Adipose tissue (tissue), 3 donors: ENCODE measurements around the gene CDC37. TPM values are rescaled to one million over a fixed set of nuclear protein-coding genes. Genes with fewer than 3 reads are reported as not detected.
"Not testable (repeated sequence)": the region's sequence is repeated elsewhere in the genome, so short reads cannot be mapped to it uniquely, and the experiment has no call there.

ENCODE experiments used
- H3K27ac ChIP-seq: one replicate; pipeline ENCODE4 v1.5.1; 2013; ENCODE audit warnings: low read depth, low read length
- WGBS, 3 donors: extraction: QIAGEN DNeasy Blood & Tissue Kit; methylation state at CpG; one replicate each; pipeline ENCODE4 v1.1.7; 2013; 5-methylcytosine and 5-hydroxymethylcytosine counted together
- polyA plus RNA-seq, 3 donors: library from polyadenylated mRNA; stranded (reverse); fragments of 200-250 nt; gene quantifications; one replicate each; pipeline ENCODE4 v1.2.3, GENCODE V29; 2013
- donor health status: healthy with polysubstance abuse.
- donor health status: Bipolar disorder and iron deficiency.
- donor health status: healthy.

CDC37 gene
- polyA plus RNA-seq, 3 donors = 99.7 to 305 (median 272) TPM

DNA sequence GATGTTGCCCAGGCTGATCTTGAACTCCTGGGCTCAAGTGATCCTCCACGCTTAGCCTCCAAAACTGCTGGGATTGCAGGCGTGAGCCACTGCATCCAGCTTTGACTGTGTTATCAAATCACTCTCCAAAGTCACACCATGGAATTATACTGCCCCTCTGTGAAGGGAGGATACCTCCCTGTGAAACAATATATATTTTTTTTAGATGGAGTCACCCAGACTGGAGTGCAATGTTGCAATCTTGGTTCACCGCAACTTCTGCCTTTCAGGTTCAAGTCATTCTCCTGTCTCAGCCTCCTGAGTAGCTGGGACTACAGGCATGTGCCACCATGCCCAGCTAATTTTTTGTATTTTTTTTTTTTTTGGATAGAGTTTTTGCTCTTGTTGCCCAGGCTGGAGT, 30.7 kb downstream of the CDC37 start:
- no peak overlapping the region for H3K27ac ChIP-seq
- WGBS, 3 donors = 70 to 93% (median 92%) methylated on average over 3 of the region's 3 CpGs

DNA sequence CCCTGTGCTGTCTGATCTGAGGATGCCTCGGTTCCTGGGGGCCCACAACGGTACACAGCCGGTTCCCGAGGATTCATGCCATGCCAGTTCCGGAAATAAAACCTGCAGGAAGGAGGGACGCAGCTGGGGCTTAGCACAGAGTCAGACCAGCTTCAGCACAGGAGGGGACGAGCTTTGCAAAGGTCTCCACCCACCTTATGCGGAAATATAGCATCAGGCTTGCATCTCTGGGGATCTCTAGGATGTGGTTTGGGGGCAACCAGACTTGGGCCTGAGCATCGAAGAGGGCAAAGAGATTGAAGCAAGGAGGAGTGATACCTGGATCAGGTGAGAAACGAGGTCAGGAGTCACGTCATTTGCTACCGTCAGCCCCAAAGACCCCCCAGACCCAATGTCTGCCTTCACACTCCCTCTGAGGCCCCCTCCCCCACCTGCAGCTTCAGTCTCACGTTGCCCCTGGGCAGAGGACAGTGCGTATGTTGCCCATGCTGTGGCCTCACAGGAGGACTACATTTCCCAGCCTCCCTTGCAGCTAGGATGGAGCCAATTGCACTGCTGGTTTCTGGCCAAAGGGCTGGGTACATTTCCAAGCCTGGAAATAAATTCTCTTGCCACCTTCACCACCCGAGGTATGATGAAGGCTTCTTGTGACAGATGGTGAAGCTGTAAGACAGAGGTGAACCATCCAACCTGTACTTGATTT, 35.1 kb downstream of the CDC37 start:
- no peak overlapping the region for H3K27ac ChIP-seq
- 94 to 96% (median 96%) methylated on average over 15 of the region's 15 CpGs for WGBS, 3 donors

DNA sequence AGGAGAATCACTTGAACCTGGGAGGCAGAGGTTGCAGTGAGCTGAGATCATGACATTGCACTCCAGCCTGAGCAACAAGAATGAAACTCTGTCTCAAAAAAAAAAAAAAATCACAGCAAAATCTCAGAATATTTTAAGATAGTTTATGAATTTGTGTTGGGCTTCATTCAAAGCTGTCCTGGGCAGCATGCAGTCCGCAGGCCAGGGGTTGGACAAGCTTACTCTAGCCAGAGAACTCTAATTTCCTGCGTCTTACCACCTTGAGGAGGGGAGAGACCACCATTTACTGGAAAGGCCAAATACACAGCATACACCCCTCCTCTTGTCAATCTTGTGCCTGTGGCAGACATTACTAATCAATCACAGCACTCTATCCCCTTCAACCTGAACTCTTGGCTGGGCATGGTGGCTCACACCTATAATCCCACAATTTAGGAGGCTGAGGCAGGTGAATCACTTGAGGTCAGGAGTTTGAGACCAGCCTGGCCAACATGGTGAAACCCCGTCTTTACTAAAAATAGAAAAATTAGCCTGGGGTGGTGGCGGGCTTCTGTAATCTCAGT, 36.3 kb downstream of the CDC37 start:
- WGBS, 3 donors = 96 to 100% (median 97%) methylated on average over 4 of the region's 4 CpGs

DNA sequence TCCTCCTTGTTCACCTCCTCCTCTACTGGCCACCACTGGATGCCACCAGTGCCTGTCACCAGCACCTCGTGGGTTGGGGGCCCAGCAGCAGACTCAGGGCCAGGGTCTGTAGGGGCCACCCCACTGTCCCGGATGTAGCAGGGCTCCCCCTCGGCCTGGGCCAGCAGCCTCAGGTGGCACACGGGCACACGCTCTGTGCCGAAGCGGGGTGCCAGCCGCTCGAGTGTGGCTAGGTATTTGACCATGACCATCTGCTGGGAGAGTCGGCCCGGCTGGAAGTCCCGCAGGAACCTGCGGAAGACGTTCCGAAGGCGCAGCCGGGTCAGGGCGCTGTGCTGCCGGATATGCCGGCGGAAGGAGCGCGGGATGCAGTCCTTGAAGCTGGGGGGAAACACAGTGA, 37.8 kb downstream of the CDC37 start:
- WGBS, 3 donors = 95 to 96% (median 96%) methylated on average over 23 of the region's 23 CpGs
- H3K27ac ChIP-seq = no peak overlapping the region

More for the DNA sequence above, 36.3 kb downstream of the CDC37 start:
- not testable (repeated sequence) for H3K27ac ChIP-seq

DNA sequence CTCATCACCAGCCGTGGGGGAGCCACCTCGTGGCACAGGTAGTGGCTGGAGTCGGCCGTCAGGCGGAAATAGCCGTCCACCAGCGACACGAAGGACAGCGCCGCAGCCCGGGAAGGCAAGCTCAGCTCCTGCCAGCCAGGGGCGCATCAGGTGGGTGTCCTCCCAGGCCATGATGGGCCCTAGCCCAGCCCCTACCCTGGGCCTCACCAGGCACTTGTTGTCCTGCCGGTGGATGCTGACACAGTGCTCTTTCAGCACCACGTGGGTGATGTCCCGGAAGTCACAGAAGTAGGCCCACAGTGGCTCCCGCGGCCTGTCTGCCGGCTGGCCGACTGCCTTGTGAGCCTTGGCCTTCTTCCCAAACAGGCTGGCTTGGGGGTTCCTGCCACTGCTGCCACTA, 38.7 kb downstream of the CDC37 start:
- WGBS, 3 donors = 79 to 85% (median 81%) methylated on average over 19 of the region's 19 CpGs
- H3K27ac ChIP-seq = no peak overlapping the region

DNA sequence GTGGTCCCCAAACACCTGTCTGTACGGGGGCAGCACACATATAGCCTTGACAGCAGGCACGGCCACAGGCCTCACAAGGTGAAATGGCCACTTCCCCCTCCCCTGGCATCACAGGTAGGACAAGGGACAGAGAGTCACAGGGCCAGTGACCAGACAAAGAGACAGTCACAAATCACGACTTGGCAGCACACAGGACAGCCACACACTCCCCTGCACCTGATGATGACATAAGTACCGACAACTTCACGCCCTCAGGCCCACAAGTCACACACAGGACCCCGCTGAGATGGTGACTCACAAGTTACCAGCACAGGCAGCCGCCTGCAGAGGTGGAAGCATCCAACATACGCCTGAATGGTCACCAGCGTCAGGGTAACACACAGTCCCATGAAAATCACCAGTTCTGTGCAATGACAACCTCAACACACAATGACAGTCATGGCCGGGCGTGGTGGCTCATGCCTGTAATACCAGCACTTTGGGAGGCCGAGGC, 39.5 kb downstream of the CDC37 start:
- no peak overlapping the region for H3K27ac ChIP-seq
- 91 to 96% (median 94%) methylated on average over 12 of the region's 12 CpGs for WGBS, 3 donors

DNA sequence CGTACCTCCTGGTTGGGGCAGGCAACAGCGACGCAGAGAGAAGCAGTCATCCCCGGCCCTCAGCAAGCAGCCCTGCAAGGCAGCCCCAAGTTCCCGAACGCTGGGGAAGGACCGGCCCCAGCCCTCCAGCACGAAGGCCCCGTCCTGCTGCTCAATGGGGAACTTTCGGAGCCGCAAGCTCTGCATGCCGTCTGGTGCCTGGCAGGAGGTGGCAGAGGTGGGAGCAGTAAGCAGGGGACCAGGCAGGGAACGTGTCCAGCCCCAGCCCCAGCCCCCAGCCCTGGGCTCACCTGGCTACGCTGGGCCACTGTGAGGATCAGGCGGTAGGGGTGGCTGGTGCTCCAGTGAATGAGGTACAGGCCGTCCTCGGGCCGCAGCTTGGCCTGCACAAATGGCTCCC, 41.1 kb downstream of the CDC37 start:
- WGBS, 3 donors = 92 to 95% (median 95%) methylated on average over 14 to 18 of the region's 18 CpGs
- H3K27ac ChIP-seq = no peak overlapping the region

DNA sequence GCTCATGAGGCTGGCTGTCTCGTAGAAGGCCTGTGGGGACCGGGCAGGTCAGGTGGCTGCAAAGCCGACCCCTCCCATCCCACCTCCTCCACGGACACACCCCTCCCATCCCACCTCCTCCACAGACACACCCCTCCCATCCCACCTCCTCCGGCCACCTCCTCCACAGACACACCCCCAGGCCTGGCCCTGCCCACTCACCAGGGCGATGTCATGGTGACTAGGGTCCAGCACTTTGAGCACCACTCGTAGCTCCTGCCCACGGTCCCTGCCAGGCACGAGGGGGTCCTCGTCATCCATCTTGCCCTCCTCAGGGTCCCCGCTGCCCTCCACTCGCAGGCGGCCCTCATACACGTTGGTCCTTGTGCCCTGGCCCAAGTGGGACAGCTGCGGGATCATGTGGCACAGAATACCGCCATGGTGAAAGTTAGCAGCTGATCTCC, 41.8 kb downstream of the CDC37 start:
- 86 to 89% (median 87%) methylated on average over 11 to 16 of the region's 16 CpGs for WGBS, 3 donors
- no peak overlapping the region for H3K27ac ChIP-seq

DNA sequence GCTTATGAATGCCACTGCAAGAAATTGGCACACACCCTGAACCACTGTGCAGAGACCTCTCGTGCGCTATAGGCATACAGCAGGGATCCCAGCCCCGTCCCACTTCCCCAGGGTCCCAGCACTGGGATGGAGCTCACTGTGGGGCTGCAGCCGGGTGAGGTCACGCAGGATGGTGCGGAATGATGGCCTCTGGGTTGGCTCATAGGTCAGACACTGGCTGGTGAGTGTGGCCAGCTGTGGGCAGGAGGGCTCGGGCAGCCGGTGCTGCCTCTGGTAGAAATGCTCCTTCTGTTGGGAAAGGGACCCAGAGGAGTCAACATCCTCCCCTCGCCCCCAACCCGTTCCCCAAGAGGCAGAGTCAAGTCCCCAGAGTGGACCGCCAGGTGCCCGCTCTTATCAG, 46.9 kb downstream of the CDC37 start:
- H3K27ac ChIP-seq = no peak overlapping the region
- WGBS, 3 donors = 91 to 99% (median 96%) methylated on average over 12 of the region's 12 CpGs

DNA sequence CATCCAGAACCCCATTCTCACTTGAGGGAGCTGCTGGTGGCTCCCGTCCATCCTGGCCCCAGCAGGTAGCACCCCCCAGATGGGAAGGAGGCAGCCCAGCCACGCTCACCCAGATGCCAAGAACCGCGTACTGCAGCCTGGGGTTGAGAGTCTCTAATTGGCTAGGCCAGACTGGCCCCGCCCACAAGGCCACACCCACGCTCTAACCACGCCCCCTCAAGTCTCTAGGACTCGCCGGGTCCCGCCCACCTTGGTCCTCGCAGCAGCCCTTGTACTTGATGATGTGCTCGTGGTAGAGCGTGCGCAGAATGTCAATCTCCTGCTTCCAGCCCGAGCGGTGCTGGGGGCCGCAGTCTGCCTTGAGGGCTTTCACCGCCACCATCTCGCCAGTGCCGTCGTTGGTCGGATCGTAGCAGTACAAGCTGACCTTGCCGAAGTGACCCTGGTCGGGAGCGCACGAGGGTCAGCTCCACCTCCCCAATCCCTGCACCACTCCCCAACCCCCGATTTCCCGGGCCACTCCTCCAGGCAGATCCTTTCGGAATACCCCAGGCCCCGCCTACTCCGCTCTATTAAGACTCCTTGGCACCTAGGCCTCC, 49.5 kb downstream of the CDC37 start:
- no peak overlapping the region for H3K27ac ChIP-seq
- 83 to 89% (median 84%) methylated on average over 32 of the region's 32 CpGs for WGBS, 3 donors

DNA sequence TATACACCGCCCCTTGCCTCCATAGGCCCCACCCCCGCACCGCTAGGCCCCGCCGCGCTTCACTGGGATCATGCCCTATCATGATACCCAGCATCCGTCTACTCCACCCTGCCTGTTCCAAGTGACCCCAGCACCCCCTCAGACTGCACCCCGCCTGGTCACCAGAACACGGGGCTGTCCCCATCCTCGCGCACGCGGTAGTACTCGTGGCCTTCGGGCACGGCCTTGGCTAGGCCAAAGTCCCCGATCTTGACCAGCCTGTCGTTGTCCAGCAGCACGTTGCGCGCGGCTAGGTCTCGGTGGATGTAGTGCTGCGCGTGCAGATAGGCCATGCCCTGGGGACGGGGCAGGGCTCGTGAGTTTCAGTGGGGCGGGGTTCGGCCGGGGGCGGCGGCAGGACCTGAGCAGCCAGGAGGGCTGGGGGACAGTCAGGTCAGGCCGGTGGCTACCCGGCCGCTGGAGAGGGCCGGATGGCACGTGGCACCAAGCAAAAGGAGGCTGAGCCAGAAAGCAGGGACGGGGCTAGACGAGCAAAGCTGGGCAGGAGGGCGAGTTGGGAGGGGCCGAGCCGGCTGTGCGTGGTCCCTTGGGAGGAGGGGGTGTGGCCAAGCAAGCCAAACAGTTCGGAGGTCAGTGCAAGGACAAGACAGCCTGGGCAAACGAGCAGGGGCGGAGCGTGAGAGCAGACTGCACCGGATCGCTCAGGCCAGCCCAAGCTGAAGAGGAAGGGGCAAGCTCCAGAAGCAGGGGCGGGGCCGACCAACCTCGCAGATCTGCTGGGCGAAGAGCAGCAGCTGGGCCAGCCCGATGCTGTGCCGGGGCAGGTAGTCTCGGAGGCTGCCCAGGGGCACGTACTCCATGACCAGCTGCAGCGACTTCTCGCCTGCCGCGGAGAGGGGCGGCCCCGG, 50.3 kb downstream of the CDC37 start:
- no peak overlapping the region for H3K27ac ChIP-seq
- WGBS, 3 donors = 58 to 75% (median 71%) methylated on average over 58 to 63 of the region's 63 CpGs

DNA sequence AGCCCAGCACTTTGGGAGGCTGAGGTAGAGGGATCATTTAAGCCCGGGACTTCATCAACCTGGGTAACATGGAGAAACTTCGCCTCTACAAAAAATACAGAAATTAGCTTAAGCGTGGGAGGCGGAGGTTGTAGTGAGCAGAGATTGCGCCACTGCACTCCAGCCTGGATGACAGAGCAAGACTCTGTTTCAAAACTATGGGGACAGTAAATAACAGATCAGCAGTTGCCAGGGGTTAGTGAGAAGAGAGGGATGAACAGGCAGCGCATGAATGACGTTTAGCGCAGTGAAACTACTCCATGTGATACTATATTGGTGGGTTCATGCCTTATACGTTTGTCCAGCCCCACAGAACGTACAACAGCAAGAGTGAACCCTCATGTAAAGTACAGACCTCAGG, 56.8 kb downstream of the CDC37 start:
- 41 to 62% (median 44%) methylated on average over 10 of the region's 10 CpGs for WGBS, 3 donors
- H3K27ac ChIP-seq = no peak overlapping the region

DNA sequence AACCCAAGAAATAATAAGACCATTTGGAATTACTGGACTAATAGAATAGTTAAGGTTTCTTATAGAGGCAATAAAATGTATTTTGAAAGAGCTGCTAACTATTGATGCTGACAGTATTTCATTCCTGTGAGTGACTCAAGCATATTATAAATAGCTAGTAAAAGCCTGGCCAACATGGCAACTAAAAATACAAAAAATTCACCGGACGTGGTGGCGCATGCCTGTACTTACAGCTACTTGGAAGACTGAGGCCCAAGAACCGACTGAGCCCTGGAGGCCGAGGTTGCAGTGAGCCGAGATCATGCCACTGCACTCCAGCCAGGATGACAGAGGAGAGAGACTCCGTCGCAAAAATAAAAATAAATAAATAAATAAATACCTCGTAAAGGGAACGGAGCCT, 58.6 kb downstream of the CDC37 start:
- 88 to 94% (median 91%) methylated on average over 10 of the region's 10 CpGs for WGBS, 3 donors
- H3K27ac ChIP-seq = no peak overlapping the region

DNA sequence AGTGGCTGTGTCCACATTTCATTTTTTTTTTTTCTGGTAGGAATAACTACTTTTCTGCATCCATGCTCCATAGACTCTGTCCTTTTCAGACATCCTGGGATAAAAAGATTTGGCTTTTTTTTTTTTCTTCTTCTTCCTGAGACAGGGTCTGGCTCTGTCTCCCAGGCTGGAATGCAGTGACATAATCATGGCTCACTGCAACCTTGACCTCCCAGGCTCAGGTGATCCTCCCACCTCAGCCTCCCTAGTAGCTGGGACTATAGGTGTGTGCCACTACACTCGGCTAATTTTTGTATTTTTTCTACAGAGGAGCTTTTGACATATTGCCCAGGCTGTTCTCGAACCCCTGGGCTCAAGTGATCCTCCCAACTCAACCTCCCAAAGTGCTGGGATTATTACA, 59.8 kb downstream of the CDC37 start:
- no peak overlapping the region for H3K27ac ChIP-seq
- 62 to 84% (median 78%) methylated on average over 2 of the region's 2 CpGs for WGBS, 3 donors

Other genes with a start within 250 kb of the CDC37 start
- gene DNMT1, start 208.6 kb downstream of the CDC37 start, polyA plus RNA-seq = 10 to 100 TPM in 2 of 3 donors, 1 to 10 TPM in 1; 8.3 to 41.1 (median 27.0) TPM
- gene S1PR2, start 172.2 kb downstream of the CDC37 start, polyA plus RNA-seq = 10 to 100 TPM in 1 of 3 donors, 1 to 10 TPM in 2; 1.2 to 15.2 (median 4.0) TPM
- gene MRPL4, start 151.3 kb downstream of the CDC37 start, polyA plus RNA-seq = 10 to 100 TPM; 33.4 to 85.7 (median 40.5) TPM
- gene ICAM1, start 132.4 kb downstream of the CDC37 start, polyA plus RNA-seq = 100 to 1,000 TPM in 1 of 3 donors, 10 to 100 TPM in 1, 1 to 10 TPM in 1; 5.6 to 134 (median 26.0) TPM
- 1 to 10 TPM in 2 of 3 donors, under 1 TPM in 1; 0.06 to 2.5 (median 2.5) TPM for gene ICAM4, start 116.6 kb downstream of the CDC37 start, polyA plus RNA-seq
- gene ICAM5, start 113.6 kb downstream of the CDC37 start, polyA plus RNA-seq = under 1 TPM; 0.20 to 0.55 (median 0.22) TPM
- 1 to 10 TPM; 2.2 to 5.3 (median 2.2) TPM for gene ZGLP1, start 93.7 kb downstream of the CDC37 start, polyA plus RNA-seq
- gene FDX2, start 87.5 kb downstream of the CDC37 start, polyA plus RNA-seq = 10 to 100 TPM; 13.0 to 22.5 (median 19.1) TPM
- 10 to 100 TPM in 1 of 3 donors, 1 to 10 TPM in 2; 7.4 to 15.5 (median 8.7) TPM for gene RAVER1, start 70.0 kb downstream of the CDC37 start, polyA plus RNA-seq
- 10 to 100 TPM; 19.6 to 44.3 (median 26.0) TPM for gene ICAM3, start 63.9 kb downstream of the CDC37 start, polyA plus RNA-seq
- 100 to 1,000 TPM in 2 of 3 donors, 10 to 100 TPM in 1; 59.0 to 141 (median 106) TPM for gene TYK2, start 23.0 kb downstream of the CDC37 start, polyA plus RNA-seq
- gene PDE4A, start 17.0 kb upstream of the CDC37 start, polyA plus RNA-seq = 10 to 100 TPM in 2 of 3 donors, 1 to 10 TPM in 1; 6.4 to 11.9 (median 10.6) TPM
- gene KEAP1, start 99.8 kb upstream of the CDC37 start, polyA plus RNA-seq = 10 to 100 TPM; 26.6 to 50.8 (median 50.0) TPM
- gene S1PR5, start 113.9 kb upstream of the CDC37 start, polyA plus RNA-seq = under 1 TPM in 2 of 3 donors, not detected in 1; 0.12 to 0.20 TPM
- 10 to 100 TPM; 12.0 to 23.0 (median 21.5) TPM for gene ATG4D, start 140.4 kb upstream of the CDC37 start, polyA plus RNA-seq
- gene KRI1, start 162.5 kb upstream of the CDC37 start, polyA plus RNA-seq = 10 to 100 TPM; 14.8 to 17.5 (median 15.2) TPM
- gene CDKN2D, start 165.4 kb upstream of the CDC37 start, polyA plus RNA-seq = 10 to 100 TPM in 2 of 3 donors, 1 to 10 TPM in 1; 6.3 to 24.3 (median 22.2) TPM
- gene AP1M2, start 183.8 kb upstream of the CDC37 start, polyA plus RNA-seq = 10 to 100 TPM in 1 of 3 donors, 1 to 10 TPM in 1, not detected in 1; 5.4 to 37.3 TPM
- 10 to 100 TPM; 32.4 to 68.7 (median 62.9) TPM for gene SLC44A2, start 222.0 kb upstream of the CDC37 start, polyA plus RNA-seq